ENCODE results near the gene ZNF132.

ZNF132 gene

GRCh38 chr19:58479736-58480480 lies 40.0 kb upstream of the ZNF132 start:
- no peak for DNase-seq (ENCODE audit: low spot score)
- ChIA-PET POLR2A (ENCODE audit: low non-redundant PET) (no interaction called here), CTCF (interaction anchor here (0.6 kb wide), 1 partner anchor 34 kb away, joined by 3 read pairs; no protein-coding TSS in a partner anchor)
- H3K27ac ChIP-seq = peak overlapping the region; percentile 93
- no peak for TF ChIP-seq CTCF (conservative IDR thresholded peaks at IDR 0.05; ENCODE audit: low read depth)

GRCh38 chr19:58479303-58479702 lies 39.4 kb upstream of the ZNF132 start:
- POLR2A ChIA-PET (ENCODE audit: low non-redundant PET) = no interaction called here
- no peak for TF ChIP-seq CTCF (conservative IDR thresholded peaks at IDR 0.05; ENCODE audit: low read depth)
- peak overlapping the region; percentile 93 for H3K27ac ChIP-seq
- no peak for DNase-seq (ENCODE audit: low spot score)
- CTCF ChIA-PET = interaction anchor here (0.6 kb wide), 1 partner anchor 35 kb away, joined by 3 read pairs; no protein-coding TSS in a partner anchor

- H3K27ac ChIP-seq = peak overlapping the region; percentile 93
- no peak for DNase-seq (ENCODE audit: low spot score)
- TF ChIP-seq CTCF (conservative IDR thresholded peaks at IDR 0.05; ENCODE audit: low read depth) = no peak
- ChIA-PET POLR2A (ENCODE audit: low non-redundant PET) (no interaction called here), CTCF (no interaction called here)
Measured at GRCh38 chr19:58477871-58478270, 37.9 kb upstream of the ZNF132 start.

- no peak for TF ChIP-seq CTCF (conservative IDR thresholded peaks at IDR 0.05; ENCODE audit: low read depth)
- ChIA-PET CTCF (interaction anchor here (1.0 kb wide), 1 partner anchor 26 kb away, joined by 3 read pairs; the partner anchor contains the start of gene ZNF324B), POLR2A (ENCODE audit: low non-redundant PET) (no interaction called here)
- peak overlapping the region; percentile 93 for H3K27ac ChIP-seq
- DNase-seq (ENCODE audit: low spot score) = no peak
Measured at GRCh38 chr19:58477130-58477529, 37.2 kb upstream of the ZNF132 start.

GRCh38 chr19:58476498-58477015 lies 36.6 kb upstream of the ZNF132 start:
- no peak for TF ChIP-seq CTCF (conservative IDR thresholded peaks at IDR 0.05; ENCODE audit: low read depth)
- H3K27ac ChIP-seq = peak overlapping the region; percentile 93
- POLR2A ChIA-PET (ENCODE audit: low non-redundant PET) = no interaction called here
- CTCF ChIA-PET = interaction anchor here (1.0 kb wide), 1 partner anchor 25 kb away, joined by 3 read pairs; the partner anchor contains the start of gene ZNF324B
- no peak for DNase-seq (ENCODE audit: low spot score)

GRCh38 chr19:58475714-58476497 lies 36.0 kb upstream of the ZNF132 start, which contains the start of gene ZNF446:
Gene ZNF446 (plus strand): TSS chr19:58476352. CDS start chr19:58477219, 867 bp downstream.
- ChIA-PET CTCF (interaction anchor here (0.7 to 1.1 kb wide), 2 partner anchors 15 to 67 kb away, joined by 3 to 6 read pairs; partner anchors contain the start of gene ZNF584), POLR2A (ENCODE audit: low non-redundant PET) (interaction anchor here (0.9 kb wide), 1 partner anchor 43 kb away, joined by 6 read pairs; no protein-coding TSS in a partner anchor)
- TF ChIP-seq CTCF (conservative IDR thresholded peaks at IDR 0.05; ENCODE audit: low read depth) = no peak
- DNase-seq (ENCODE audit: low spot score) = peak; percentile 92
- H3K27ac ChIP-seq = peak within 1 kb of the TSS; percentile 93
